GM18526 (cell line): ENCODE measurements around the gene SUGCT.

Experiments
- POLR2A ChIP-seq: IDR thresholded peaks from 3 replicates; pipeline ENCODE4 v1.6.1; 2011; ENCODE audit not compliant: insufficient read length; ENCODE audit errors: extremely low read depth

Gene SUGCT

DNA sequence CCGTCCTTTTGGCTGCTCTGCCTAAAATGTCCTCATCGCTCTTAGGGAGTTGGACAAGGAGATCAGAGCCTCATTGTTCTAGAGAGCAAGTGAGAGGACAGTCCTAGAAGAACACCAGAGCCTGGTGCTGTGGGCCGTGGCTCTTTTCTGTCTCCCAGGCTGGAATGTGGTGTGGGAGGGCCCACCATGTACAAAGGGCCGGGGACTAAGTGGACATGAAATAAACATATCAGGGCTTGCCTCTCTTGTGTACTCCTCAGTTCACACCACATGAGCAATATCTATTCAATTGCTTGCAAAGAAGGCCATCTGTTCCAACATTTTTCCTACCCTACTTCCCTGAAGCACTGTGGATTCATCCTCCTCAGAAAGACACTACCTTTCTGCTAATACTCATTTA lies 510.4 kb downstream of the SUGCT start:
- TF ChIP-seq POLR2A, result no peak

DNA sequence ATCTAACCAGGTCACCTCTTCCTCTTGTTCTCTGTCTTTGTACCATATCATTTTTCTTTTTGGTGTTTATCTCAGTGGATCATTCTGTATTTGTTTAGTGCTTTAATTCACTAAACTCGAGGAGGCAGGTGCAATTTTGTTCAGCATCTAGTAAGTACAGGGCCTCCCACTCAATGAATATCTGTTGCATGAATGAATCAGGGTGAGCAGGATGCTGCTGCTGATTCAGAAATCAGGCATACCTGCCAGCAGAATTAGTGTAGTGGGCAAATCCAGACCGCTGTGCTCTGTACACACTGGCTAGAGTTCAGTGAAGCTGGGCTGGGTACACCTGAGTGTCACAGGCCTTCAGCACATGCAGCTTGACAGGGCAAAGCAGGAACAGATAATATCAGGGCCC lies 511.9 kb downstream of the SUGCT start:
- no peak for TF ChIP-seq POLR2A

DNA sequence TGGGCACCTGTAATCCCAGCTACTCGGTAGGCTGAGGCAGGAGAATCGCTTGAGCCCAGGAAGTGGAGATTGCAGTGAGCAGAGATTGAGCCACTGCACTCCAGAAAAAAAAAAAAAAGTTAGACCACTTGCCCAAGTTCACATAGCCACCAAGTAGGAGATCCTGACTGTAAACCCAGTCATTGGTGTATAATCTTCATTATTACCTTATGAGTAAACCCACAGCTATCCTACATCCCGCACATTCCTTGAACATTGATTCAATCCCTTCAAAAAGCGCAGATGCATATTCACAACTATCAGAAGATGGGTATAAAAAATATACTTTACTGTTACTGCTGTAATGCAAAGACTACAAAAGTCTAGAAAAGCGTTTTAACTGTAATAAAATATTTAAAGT lies 512.9 kb downstream of the SUGCT start:
- TF ChIP-seq POLR2A, result no peak

DNA sequence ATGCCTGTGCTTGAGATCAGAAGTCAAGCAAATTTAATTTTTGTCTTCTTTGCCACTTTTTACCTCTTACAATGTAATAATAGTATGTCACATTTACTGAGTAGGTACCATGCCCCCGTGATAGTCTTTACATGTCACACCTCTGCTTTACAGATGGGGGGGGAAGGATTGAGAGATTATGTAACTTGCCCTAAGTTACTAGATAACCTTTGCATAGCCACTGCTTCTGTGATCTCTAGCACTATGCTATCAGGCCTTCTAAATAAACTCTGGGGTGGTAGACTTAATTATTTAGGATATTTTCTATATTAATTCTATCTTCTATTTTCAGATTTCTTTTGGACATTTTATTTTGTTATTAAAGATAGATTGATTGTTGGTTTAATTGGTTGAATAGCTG lies 514.4 kb downstream of the SUGCT start:
- no peak for TF ChIP-seq POLR2A

DNA sequence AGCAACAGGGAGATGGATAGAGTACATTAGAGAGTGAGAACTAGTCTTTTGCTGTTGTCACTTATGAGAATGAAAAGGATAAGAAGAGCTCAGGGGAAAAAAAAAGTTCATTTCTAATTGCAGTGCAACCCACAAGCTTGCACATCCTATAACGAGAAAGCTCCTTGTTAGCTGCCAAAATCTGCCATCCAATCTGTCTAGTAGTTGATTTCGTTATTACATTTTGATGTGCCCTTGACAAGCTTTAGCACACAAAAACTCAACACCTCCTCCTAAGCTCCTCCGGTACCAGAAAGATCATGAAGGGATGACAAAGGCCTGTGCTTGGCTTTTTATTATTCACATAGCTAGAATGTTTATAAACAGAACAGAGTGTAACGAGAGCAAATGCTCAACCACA lies 519.4 kb downstream of the SUGCT start:
- TF ChIP-seq POLR2A, result no peak

DNA sequence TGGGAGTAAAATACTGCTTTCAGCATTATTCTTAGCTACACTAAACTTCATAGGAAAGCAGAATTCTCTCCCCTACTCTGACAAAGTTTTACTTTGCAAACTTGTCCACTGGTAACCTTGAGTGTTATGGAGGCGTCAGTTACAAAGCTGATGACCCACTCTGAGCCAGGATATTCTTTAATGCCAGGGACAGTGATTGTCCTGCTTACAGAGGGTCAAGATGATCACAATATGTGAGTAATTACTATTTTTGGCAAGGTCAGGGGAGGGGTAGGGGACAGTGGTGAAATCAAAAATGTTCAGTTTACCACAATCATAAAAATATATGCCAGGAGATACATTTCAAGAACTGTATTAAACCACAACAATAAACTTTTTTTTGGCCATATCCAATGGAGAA lies 520.6 kb downstream of the SUGCT start:
- TF ChIP-seq POLR2A, result no peak

DNA sequence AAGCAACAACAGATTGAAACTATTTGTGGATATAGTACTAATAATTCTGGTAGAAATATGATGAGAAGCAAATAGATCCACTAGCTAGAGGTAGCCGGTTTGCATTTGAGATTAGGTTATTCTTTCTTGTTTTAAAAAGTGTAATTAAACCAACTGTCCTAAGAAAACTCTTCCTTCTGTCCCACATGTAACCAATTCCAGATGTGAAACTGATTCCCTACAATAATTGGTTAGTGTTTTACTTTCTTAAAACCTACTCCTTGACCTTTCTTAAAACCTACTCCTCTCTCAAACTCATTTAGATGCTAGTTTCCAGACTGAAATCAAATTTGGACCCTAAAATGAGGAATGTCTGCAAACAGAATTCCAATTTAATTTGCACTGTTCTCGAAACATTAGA lies 521.5 kb downstream of the SUGCT start:
- no peak for TF ChIP-seq POLR2A

DNA sequence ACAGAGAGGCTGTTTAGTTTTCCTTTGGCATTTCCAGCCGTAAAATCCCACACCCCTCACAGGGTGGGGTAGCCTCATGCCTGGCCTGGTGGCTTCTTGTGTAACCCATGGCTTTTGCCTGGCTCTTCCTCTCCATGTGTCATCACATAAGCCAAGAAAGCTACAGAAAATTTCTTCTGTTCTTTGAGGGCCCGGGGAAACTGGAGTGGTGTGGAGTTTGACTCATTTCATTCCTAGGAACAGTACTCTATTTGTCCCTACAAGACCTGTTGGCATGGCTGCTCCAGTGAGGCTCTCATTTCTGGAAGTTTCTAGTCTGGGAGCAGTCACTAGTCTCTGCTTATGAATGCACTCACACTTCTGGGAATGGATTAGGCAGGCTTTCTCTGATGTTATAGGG lies 523.9 kb downstream of the SUGCT start:
- no peak for TF ChIP-seq POLR2A

DNA sequence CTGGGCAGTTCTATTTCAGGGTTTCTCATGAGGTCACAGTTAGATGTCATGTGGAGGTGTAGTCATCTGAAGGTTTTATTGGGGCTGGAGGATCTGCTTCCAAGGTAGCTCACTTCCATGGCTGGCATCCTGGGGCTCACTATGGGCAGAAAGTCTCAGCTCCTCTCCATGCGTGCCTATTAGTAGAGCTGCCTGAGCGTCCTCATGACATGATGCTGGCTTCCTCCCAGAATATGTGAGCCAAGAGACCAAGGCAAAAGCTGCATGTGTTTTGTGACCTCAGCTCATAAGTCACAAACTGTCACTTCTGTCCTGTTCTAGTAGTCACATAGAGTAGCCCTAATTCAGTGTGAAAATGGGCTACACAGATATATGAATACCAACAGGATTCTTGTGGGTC lies 524.4 kb downstream of the SUGCT start:
- TF ChIP-seq POLR2A, result no peak

DNA sequence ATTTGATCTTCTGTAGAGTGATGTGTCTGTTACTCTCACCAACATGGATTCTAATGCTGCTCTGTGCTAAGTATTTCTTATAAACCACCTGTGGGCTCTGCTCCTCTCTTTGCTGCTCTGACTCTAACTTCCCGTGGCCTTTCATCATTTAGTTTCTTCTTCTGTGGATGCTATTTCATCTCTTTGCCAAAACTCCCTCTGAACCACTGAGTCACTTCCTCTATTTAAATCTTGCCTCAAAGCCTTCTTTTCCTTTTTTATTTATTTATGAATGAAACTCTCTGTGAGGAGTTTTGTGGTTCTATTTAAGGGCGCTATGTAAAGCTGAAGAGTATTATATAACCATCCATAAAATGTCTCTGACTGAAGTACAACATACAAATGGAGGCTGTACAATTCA lies 538.5 kb downstream of the SUGCT start:
- TF ChIP-seq POLR2A, result no peak

DNA sequence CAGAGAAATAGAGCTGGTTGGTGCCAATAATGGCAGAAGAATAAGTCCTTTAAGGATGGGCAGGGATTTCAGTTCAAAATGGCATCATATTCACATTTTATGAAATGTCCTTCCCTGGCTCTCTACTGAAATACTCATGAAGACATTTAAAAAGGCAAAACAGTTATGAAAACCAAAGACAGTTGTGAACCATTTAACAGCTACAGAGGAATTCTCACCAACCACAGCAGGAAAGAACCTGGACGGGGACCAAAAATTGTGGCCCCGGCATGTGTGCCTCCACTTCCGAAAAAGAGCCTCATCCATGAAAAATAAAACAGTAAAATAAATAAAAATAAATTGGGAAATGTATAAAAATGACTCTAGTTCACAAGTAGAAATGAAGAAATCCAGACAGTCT lies 539.5 kb downstream of the SUGCT start:
- TF ChIP-seq POLR2A, result no peak

DNA sequence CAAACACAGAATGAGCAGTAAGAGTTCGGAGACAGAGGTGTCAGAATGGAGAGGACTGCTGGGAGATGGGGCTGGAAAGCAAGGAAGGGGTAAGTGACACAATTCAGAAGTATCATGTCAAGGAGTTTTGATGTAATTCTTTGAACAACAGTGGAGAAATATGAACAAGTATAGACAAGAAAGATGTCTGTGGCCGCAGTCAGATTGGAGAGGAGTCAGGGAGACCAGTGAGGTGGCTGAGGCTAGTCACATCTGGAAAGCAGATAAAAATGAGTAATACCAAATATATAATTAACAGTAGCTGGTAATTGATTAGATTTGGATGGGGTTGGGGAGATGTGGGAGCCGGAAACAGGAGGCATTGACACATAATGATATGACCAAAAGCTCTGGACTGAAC lies 540.9 kb downstream of the SUGCT start:
- no peak for TF ChIP-seq POLR2A

DNA sequence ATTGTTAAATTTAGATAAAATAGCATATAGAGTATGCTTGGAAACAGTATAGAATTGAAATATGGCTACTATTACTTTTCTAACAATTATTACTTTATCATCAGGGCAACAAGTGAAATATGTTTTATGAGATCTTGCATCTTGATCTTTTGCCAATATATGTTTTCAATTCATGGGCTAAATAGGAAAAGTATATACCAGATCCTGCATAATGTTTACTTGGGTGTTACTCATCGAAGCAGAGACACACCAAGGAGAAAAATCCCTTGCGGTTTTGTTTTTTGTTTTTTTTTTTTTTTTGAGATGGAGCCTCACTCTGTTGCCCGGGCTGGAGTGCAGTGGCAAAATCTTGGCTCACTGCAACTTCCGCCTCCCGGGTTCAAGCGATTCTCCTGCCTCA lies 541.4 kb downstream of the SUGCT start:
- TF ChIP-seq POLR2A, result no peak

DNA sequence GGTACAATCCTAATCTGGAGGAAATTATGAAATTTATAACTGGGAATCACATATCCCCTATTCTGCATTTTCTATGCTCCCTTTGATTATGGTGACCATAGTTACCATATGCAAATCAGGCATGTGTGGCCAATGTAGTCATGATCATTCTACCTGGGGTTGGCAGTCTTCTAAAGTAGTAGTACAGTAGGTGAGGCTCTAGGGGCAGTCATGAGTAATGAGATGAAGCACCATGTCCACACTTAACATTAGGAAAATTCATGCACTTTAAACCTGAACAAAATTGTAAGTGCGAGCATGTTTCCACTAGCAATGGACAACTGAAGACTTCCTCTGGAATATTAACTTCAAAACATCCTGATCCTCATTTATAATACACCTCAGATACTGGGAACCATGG lies 545.9 kb downstream of the SUGCT start:
- TF ChIP-seq POLR2A, result no peak

DNA sequence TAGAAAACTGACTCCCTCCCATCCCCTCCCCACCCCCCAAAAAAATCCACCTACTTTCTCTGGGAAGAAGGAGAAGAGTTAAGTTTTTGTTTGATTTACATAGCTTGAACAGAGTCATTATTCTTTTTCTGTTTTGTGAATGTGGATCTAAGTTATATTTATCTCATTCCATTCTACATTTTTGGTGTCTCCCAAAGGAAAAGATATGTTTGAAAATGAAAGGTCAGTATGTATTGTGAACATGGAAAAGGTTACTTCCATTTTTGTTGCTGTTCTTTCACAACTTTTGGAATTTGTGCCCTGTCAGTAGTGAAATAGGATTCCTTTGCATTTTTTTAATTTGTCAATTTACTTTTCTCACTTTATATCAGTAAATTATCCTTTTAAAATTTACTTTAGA lies 547.9 kb downstream of the SUGCT start:
- TF ChIP-seq POLR2A, result no peak

DNA sequence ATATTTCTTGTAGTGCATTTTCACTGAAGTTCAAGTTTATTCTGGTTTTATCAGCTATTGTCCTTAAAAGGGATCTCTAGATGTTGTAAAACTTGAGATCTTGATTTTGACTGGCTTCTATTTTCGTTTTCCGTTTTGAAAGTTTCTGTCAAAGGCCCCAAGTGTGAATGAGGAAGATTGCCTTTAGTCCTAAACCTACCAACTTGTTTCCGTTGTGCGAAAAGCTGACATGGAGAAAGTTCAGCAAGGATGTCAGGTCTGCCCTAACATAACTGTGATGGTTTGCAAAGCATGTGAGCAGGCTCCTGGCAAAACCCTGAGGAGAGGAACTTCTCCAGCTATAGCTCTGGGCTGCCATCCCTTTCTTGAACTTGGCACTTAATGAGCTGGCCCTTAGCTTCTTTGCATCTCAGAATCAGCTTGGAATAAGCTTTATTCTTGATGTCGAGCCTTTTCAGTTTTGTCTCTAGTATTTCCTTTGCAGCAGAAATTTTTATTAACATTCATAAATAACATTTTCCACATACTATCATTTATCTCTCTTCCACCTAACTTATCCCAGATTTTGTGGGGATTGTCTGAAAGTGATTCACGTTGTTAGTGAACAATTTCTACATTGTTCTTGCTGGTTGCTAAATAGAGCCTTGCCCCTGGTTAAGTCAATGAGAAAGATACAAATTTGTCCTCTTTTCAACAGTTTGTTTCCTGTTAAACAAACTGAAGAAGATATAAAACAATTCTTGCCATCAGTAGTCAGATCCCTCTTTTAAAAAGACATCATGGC lies 559.4 kb downstream of the SUGCT start:
- TF ChIP-seq POLR2A, result no peak

DNA sequence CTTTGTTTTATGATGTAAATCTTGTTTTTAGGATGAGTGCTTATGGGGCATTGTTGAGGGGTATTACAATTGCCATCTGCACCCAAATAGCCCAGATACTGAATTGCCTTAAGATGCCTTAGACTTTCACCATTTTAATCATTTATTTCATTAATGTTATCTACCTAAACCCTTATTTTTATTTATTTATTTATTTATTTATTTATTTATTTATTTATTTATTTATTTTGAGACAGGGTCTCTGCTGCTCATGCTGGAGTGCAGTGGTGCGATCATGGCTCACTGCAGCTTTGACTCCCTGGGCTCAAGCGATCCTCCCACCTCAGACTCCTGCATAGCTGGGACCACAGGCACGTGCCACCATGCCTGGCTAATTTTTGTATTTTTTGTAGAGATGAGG lies 560.2 kb downstream of the SUGCT start:
- no peak for TF ChIP-seq POLR2A
